Colon (tissue), 2 donors: ENCODE data around the gene PDE10A.

Experiments
- FAIRE-seq: peaks from 2 replicates; lab custom pipeline; 2012; peaks lifted over from hg19 to GRCh38; lab: Jason Lieb, UNC
- donor health status: control.
- donor health status: control.

PDE10A gene

DNA sequence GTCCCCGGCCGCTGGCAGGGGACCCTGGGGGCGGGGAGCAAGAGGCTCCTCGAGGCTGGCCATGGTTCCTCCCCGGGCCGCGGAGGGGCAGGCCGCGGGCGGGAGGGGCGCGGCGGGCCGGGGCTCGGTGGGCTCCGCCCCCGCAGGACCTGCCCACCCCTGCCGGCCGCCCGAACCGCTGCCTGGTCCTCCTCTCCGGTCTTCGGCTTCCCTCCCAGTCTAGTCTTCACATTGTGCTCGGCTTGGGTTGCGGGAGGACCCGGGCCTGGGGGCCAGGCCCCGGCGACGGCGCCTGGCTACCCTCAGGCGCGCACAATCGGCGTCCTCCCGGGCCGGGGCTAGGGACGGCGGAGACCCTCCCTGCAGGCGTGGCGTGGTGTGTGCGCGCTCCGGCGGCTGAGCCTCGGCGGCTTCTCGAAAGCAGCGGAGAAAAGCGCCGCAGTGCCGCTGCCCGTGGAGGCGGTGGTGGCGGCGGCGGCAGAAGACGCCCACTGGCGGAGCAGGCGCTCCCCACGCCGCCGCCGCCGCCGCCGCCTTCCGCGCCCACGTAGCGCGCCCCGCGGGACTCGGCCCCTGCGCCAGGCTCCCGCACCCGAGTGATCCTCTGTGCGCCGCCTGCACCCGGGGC, at the start of gene PDE10A:
TSS of gene PDE10A (minus strand) at position 493 of the 628 bp plus-strand sequence. CDS start at position 63, 430 bp downstream.
- no peak for FAIRE-seq

DNA sequence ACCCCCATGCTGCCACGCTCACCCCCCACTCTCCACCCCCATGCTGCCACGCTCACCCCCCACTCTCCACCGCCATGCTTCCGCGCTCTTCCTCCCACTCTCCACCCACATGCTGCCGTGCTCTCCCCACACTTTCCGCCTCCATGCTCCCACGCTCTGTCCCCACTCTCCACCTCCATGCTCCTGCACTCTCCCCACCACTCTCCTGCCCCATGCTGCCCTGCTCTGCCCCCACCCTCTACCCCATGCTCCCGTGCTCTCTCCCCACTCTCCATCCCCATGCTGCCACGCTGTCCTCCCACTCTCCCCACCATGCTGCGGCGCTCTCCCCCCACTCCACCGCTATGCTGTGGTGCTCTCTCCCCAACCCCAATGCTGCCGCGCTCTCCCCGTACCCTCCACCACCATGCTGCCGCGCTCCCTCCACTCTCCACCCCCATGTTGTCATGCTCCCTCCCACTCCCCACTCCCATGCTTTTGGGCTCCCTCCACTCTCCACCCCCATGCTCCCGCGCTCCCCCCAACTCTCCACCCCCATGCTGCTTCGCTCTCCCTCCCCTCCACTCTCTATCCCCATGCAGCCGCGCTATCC, 46.0 kb upstream of the PDE10A start:
- FAIRE-seq, result no peak

DNA sequence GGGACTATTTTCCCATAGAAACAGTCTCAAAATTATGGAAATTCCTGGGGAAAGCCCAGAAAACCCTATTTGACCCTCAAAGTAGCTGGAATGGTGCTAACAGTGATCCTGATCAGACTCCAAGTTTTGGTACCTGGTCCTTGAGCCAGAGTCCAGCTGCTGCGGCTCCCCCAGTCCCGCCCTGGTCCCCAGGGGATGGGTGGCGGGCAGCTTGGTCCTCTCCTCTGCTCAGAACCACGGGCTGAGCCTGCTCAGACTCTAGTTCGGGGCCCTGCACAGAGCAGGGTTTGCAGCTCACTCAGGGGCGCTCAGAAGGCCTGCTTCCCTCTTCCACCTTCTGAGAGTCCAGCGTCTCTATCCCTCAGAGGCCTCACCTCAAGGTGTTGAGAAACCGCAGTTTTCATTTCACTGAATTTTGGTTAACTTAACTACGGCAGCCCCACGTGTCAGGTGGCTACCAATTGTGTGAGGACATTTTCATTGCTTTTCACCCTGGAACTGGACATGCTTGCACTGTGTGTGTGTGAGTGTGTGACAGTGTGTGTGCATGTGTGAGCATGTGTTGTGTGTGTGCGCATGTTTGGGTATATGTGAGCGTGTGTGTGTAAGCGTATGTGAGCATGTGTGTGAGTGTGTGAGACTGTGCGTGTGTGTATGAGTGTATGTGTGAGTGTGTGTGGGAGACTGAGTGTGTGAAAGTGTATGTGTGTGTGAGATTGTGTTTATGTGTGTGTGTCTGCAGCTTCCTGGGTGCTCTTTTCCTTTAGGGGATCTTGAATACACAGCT, 44.2 kb upstream of the PDE10A start:
- FAIRE-seq, result no peak

- no peak for FAIRE-seq
Measured at GRCh38 chr6:165705941-165706340, 42.9 kb upstream of the PDE10A start.

GRCh38 chr6:165704045-165704748, 41.2 kb upstream of the PDE10A start:
- no peak for FAIRE-seq

DNA sequence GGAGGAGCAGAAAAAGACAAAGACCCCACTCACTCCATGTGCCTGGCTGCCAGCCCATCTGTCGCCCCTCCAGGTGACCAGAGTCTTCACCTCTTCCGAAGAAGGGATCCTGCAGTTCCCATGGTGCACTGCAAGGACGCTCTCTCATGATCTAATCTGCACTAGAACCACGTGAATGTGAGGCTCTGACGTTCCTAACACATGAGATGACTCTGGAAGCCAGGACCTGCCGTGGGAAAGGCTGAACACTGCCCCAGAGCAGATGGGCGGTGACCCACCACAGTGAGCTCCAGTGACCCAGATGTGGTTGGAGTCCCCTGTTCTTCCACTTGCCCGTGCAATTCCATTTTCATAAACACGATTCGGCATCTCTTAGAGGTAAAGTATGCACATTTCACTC, 39.6 kb upstream of the PDE10A start:
- no peak for FAIRE-seq

DNA sequence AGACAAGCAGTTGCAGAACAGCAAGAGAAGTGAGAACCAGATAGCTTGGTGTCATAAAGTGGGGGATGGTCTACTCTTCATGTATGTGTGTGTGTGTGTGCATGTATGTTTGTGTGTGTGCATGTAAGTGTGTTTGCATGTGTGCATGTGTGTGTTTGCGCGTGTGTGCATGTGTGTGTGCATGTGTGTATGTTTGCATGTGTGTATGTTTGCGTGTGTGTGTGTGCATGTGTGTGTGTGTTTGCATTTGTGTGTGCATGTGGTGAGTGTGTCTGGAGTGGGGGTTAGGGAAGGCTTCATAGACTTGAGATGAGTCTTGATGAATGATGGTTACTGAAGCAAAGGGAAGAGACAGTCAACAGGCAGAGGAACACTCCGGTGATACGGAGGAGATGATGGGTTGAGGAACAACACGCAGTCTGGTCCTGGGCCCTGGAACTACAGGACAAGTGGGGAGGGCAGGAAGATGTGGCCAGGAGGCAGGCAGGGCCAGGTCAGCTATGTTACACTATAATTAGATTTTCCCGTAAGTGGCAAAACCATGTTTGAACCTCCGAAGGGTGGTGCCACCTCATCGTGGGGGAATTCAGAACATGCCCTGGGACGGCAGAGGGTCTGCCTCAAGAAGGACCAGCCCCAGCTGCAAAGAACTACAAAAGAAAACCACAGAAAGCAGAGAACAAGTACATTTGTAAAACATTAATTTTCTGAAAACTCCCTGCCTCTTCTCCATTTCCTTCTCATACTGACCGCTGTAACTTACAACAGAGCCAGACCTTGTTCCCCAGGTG, 38.7 kb upstream of the PDE10A start:
- FAIRE-seq, result no peak

- no peak for FAIRE-seq
Measured at GRCh38 chr6:165701005-165701404, 38.0 kb upstream of the PDE10A start.

DNA sequence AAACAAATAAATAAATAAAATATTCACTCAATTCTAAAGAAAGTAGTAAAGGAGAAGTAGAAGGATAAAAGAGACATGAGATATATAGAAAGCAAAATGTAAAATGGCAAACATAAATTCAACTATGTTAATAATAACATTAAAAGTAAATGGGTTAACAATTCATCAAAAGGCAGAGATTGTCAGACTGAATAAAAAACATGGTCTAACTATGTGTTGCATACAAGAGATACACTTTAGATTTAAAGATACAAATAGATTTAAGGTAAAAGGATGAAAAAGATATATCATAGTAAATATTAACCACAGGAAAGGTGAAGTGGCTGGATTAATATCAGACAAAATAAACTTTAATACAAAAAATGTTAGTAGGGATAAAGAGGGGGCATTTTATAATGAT, 35.8 kb upstream of the PDE10A start:
- FAIRE-seq, result no peak

GRCh38 chr6:165697171-165697570, 34.1 kb upstream of the PDE10A start:
- FAIRE-seq, result no peak

DNA sequence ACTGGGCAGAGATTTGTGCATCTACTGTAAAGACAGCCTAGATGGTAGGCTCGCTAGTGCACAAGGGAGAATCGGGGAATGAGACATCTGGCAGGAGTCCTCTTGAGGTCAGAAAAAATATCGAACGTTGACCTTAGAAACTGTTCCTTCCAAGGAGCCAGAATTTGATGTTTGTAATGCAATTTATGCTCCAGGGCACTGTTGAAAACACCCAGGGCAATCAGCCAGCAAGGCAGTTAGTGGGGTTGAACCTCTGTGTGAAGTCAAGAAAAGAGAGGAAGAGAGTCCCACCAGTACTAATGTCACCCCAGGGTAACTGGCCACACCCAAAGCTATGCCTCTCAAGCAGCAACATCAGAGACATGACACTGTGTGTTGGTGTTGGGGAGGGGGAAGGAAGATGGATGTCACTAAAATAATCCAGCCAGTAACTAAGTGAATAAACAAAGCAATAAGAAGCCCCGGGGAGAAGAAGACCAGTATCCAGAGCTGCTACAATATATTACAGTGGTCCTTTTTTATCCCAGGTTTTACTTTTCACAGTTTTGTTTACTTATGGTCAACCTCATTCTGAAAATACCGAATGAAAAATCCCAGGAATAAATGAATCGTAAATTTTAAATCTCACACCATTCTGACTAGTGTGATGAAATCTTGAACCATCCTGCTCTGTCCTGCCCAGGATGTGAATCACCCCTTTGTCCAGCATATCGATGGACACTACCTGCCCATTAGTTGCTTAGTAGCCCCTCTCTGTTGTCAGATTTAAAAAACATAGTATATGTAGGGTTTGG, 32.9 kb upstream of the PDE10A start:
- FAIRE-seq, result no peak

GRCh38 chr6:165694296-165694695, 31.3 kb upstream of the PDE10A start:
- FAIRE-seq, result no peak

DNA sequence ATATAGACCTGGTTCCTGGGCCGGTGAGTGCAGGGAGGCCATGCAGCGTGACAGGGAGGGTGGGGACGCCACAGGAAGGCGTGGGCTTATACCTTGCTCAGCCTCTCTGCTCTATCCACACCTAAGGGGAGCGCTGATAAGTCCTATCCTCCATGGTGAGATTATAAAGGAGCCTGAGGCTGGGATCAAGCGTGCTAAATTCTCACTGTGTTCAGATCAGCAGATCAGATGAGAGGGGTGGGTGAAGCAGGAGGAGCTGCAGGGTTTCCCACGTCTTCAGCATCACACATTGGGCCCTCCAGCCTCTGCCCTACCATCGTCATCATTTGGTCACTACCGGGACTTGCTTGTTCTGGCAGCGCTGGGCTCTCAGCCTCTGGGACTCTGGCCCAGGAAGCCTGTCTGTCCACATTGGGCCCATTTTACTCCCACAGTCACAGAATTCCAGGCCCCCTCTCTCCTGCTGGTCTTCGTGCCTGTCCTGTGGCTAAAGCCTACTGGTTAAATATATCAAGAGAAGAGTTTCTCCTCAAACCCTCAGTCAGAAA, 29.1 kb upstream of the PDE10A start:
- FAIRE-seq, result no peak

- no peak for FAIRE-seq
Measured at GRCh38 chr6:165689699-165690098, 26.7 kb upstream of the PDE10A start.

DNA sequence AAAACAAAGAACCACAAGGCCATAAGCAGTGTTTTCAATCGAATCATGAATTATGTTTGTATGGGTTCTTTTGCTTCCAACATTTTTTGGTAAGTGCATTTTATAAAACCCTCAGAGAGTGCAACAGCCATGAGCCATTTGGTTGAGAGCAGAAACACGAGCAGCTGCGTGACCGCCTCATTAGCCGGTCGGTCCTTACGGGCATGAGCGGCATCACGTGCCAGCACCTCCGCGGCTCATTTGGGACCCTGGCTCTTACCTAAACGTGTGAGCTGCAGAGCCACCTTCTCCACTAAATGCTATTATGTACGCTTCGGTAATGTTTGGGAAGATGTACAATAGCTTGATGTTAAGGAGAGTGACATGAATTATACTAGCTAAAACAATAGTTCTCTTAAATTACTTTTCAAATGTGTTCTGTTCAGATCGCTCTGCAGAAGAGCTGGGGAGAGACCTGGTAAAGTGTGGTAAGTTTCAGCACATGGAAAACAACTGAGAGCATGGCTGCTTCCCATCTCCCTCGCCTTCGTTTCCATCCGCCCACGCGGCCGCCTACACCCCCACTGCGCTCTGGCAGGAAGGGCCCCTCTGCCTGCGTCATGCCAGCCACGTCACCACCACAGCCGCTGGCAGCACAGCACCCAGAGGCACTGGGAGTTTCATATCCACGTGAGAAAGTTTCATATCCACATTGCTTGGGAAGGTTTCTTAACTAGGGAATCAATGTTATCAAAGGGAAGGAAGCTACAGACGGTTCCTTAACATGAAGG, 23.7 kb upstream of the PDE10A start:
- no peak for FAIRE-seq

- no peak for FAIRE-seq
Measured at GRCh38 chr6:165685302-165685701, 22.3 kb upstream of the PDE10A start.

GRCh38 chr6:165684333-165684732, 21.3 kb upstream of the PDE10A start:
- no peak for FAIRE-seq

DNA sequence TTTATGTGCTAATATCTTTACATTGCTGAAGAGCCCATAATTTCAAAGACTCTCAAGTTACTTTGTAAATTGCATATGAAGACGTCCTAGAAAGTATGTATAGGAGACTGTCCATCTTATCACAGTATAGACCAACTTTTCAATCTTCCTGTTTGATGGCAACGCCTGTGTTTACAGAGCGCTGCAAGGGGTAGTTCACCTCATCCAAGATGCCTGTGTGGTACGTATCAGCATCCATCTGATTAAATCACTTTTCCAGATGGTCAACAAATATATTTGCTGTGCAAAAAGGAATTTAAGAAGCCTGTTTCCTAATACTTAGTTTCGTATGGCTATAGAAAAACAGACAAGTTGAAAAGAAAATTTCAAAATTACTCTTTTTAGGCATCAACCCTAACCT, 17.9 kb upstream of the PDE10A start:
- FAIRE-seq, result no peak

- FAIRE-seq, result no peak
Measured at GRCh38 chr6:165679326-165679725, 16.3 kb upstream of the PDE10A start.

DNA sequence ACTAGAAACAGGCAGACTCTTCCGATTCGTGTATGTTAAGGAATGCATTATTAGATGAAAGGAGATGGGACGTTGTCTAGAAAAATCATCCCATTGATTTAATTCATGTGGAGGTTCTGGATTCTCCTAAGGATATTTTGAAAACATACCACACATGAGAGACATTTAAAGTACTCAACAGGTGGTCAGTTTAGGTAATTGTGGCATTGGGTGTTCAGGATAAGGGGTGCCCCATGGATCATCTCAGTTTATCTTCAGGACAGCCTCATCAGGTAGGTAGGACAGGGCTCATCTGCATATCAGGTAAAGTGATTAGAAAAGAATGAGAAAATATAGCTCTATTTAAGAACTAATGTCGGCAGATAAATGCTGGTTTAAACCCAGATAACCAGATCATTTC, 15.9 kb upstream of the PDE10A start:
- FAIRE-seq, result no peak
